GM08714 (cell line): ENCODE results near the gene PLEKHA5.
"Not testable (repeated sequence)": the region's sequence is repeated elsewhere in the genome, so short reads cannot be mapped to it uniquely, and the experiment has no call there.

ENCODE experiments used
- H3K4me3 ChIP-seq: fragments of 200-500 bp; sonication (Bioruptor generic); 2 replicates; pipeline ENCODE4 v1.5.1; 2014; ENCODE audit warnings: mild to moderate bottlenecking, low read length, inconsistent platforms
- ZNF274 ChIP-seq: IDR thresholded peaks from 2 replicates; pipeline ENCODE4 v1.6.1; 2012; ENCODE audit warnings: mild to moderate bottlenecking, low read depth, low read length

The PLEKHA5 gene

GRCh38 chr12:19217446-19217845, 87.9 kb downstream of the PLEKHA5 start:
- TF ChIP-seq ZNF274, result no peak
- H3K4me3 ChIP-seq, result no peak overlapping the region

- no peak overlapping the region for H3K4me3 ChIP-seq
- no peak for TF ChIP-seq ZNF274
These were observed 90.7 kb downstream of the PLEKHA5 start for GRCh38 chr12:19220205-19220604.

GRCh38 chr12:19220852-19221466, 91.4 kb downstream of the PLEKHA5 start:
- H3K4me3 ChIP-seq, result no peak overlapping the region

GRCh38 chr12:19222558-19222957, 93.0 kb downstream of the PLEKHA5 start:
- H3K4me3 ChIP-seq, result no peak overlapping the region
- no peak for TF ChIP-seq ZNF274

More at GRCh38 chr12:19220852-19221466, 91.4 kb downstream of the PLEKHA5 start:
- no peak for TF ChIP-seq ZNF274

GRCh38 chr12:19223018-19223417, 93.5 kb downstream of the PLEKHA5 start:
- no peak for TF ChIP-seq ZNF274
- H3K4me3 ChIP-seq, result no peak overlapping the region

- H3K4me3 ChIP-seq, result no peak overlapping the region
- no peak for TF ChIP-seq ZNF274
These were observed 94.2 kb downstream of the PLEKHA5 start for GRCh38 chr12:19223695-19224094.

- TF ChIP-seq ZNF274, result no peak
- no peak overlapping the region for H3K4me3 ChIP-seq
These were observed 95.2 kb downstream of the PLEKHA5 start for GRCh38 chr12:19224746-19225145.

- no peak for TF ChIP-seq ZNF274
- no peak overlapping the region for H3K4me3 ChIP-seq
These were observed 97.8 kb downstream of the PLEKHA5 start for GRCh38 chr12:19227190-19227879.

GRCh38 chr12:19227880-19228210, 98.3 kb downstream of the PLEKHA5 start:
- no peak overlapping the region for H3K4me3 ChIP-seq
- no peak for TF ChIP-seq ZNF274

- not testable (repeated sequence) for H3K4me3 ChIP-seq
These were observed 99.5 kb downstream of the PLEKHA5 start for GRCh38 chr12:19229021-19229420.

- no peak for TF ChIP-seq ZNF274
- H3K4me3 ChIP-seq, result no peak overlapping the region
These were observed 100.8 kb downstream of the PLEKHA5 start for GRCh38 chr12:19230299-19230866.

GRCh38 chr12:19230896-19231295, 101.4 kb downstream of the PLEKHA5 start:
- H3K4me3 ChIP-seq, result no peak overlapping the region
- no peak for TF ChIP-seq ZNF274

GRCh38 chr12:19234171-19234704, 104.7 kb downstream of the PLEKHA5 start:
- no peak for TF ChIP-seq ZNF274
- no peak overlapping the region for H3K4me3 ChIP-seq

- no peak overlapping the region for H3K4me3 ChIP-seq
- TF ChIP-seq ZNF274, result no peak
These were observed 105.7 kb downstream of the PLEKHA5 start for GRCh38 chr12:19234981-19235871.
